Osteoblast (primary cell): ENCODE results near the gene IGFBP2. TPM values are rescaled to one million over a fixed set of nuclear protein-coding genes. Genes with fewer than 3 reads are reported as not detected.

Experiments
- DNase-seq: peaks from one replicate; pipeline ENCODE4 v3.0.0; 2011; ENCODE audit warnings: low spot score, mixed read lengths; ENCODE audit not compliant: insufficient read length; ENCODE audit errors: missing footprints
- H2AFZ ChIP-seq: 2 replicates; pipeline ENCODE4 v1.6.0; 2011; ENCODE audit warnings: mild to moderate bottlenecking, low read length
- H3K27ac ChIP-seq: 2 replicates; pipeline ENCODE4 v1.5.1; 2011; ENCODE audit warnings: mild to moderate bottlenecking, low read depth, low read length, moderate library complexity
- H3K27me3 ChIP-seq: 2 replicates; pipeline ENCODE4 v1.6.0; 2012; ENCODE audit warnings: mild to moderate bottlenecking, control low read depth, inconsistent platforms, low read length, moderate library complexity; ENCODE audit not compliant: insufficient read depth
- H3K36me3 ChIP-seq: 2 replicates; pipeline ENCODE4 v1.5.1; 2011; ENCODE audit warnings: mild to moderate bottlenecking, low read length, control low read depth, moderate library complexity; ENCODE audit not compliant: insufficient read depth
- H3K4me1 ChIP-seq: 2 replicates; pipeline ENCODE4 v1.5.1; 2011; ENCODE audit warnings: mild to moderate bottlenecking, low read length, control low read depth, moderate library complexity; ENCODE audit not compliant: insufficient read depth
- H3K4me2 ChIP-seq: 2 replicates; pipeline ENCODE4 v1.6.0; 2011; ENCODE audit warnings: mild to moderate bottlenecking, low read length; ENCODE audit not compliant: insufficient read depth
- H3K4me3 ChIP-seq: fragments of 200-600 bp; sonication (generic); 3 replicates; pipeline ENCODE4 v1.5.1; 2012; ENCODE audit warnings: mild to moderate bottlenecking, low read length, inconsistent platforms; ENCODE audit not compliant: insufficient read depth
- H3K79me2 ChIP-seq: 2 replicates; pipeline ENCODE4 v1.6.0; 2012; ENCODE audit warnings: mild to moderate bottlenecking, low read length, control low read depth, inconsistent platforms; ENCODE audit not compliant: insufficient read depth
- H3K9me3 ChIP-seq: 2 replicates; pipeline ENCODE4 v1.5.1; 2011; ENCODE audit warnings: low read depth, low read length, control low read depth
- H4K20me1 ChIP-seq: 2 replicates; pipeline ENCODE4 v1.6.0; 2012; ENCODE audit warnings: mild to moderate bottlenecking, low read length, control low read depth; ENCODE audit not compliant: insufficient read depth
- total RNA-seq: library from RNA; depleted of rRNA; stranded (reverse); fragments of >200 nt; gene quantifications from 2 replicates; pipeline ENCODE4 v1.2.3, GENCODE V29; 2012
- TF ChIP-seq, protein P1 (sequence below): IDR thresholded peaks from 2 replicates; pipeline ENCODE4 v1.5.1; 2011; ENCODE audit warnings: mild to moderate bottlenecking, low read depth, low read length, moderate library complexity; ENCODE audit errors: extremely low read depth

The IGFBP2 gene
- total RNA-seq, 1 donor: 11.2 TPM

DNA sequence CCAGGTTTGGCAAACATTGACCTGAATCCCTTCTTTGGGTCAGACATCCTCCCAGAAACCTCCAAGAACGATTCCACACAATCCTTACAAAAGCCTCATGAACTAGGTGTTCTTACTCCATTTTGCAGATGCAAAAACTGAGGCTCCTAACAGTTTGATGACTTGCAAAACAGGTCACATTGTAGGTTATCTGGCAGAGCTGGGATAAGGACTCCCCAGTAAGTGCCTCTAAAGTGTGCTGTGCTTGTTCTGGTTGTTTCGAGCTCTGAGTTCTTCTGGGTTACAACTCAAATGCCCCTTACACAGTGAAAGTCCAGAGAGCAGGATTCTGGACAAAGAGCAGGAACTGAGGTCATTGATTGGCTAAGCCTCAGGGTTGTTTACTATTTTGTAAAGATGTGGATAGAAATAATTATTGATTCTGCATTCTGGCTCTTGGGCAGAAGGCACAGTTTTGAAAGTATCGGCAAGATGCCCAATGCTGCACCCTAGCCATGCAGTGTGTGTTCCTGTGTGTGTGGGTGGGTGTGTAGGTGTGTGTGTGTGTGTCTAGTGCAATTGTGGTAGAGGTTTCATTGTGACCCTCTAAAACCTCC lies 17.0 kb upstream of the IGFBP2 start:
- Histone ChIP-seq H4K20me1 (no peaks in the 10 kb centered on the region), H3K79me2 (no peaks in the 10 kb centered on the region), H3K27ac (no peak overlapping the region), H3K4me3 (no peak overlapping the region), H2AFZ (no peak overlapping the region), H3K27me3 (no peaks in the 10 kb centered on the region), H3K9me3 (no peaks in the 10 kb centered on the region), H3K4me1 (peaks cover 9% of the 10 kb centered on the region), H3K36me3 (no peaks in the 10 kb centered on the region), H3K4me2 (no peak overlapping the region)
- DNase-seq: no peak
- TF ChIP-seq, protein P1, sequence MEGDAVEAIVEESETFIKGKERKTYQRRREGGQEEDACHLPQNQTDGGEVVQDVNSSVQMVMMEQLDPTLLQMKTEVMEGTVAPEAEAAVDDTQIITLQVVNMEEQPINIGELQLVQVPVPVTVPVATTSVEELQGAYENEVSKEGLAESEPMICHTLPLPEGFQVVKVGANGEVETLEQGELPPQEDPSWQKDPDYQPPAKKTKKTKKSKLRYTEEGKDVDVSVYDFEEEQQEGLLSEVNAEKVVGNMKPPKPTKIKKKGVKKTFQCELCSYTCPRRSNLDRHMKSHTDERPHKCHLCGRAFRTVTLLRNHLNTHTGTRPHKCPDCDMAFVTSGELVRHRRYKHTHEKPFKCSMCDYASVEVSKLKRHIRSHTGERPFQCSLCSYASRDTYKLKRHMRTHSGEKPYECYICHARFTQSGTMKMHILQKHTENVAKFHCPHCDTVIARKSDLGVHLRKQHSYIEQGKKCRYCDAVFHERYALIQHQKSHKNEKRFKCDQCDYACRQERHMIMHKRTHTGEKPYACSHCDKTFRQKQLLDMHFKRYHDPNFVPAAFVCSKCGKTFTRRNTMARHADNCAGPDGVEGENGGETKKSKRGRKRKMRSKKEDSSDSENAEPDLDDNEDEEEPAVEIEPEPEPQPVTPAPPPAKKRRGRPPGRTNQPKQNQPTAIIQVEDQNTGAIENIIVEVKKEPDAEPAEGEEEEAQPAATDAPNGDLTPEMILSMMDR: no peak

DNA sequence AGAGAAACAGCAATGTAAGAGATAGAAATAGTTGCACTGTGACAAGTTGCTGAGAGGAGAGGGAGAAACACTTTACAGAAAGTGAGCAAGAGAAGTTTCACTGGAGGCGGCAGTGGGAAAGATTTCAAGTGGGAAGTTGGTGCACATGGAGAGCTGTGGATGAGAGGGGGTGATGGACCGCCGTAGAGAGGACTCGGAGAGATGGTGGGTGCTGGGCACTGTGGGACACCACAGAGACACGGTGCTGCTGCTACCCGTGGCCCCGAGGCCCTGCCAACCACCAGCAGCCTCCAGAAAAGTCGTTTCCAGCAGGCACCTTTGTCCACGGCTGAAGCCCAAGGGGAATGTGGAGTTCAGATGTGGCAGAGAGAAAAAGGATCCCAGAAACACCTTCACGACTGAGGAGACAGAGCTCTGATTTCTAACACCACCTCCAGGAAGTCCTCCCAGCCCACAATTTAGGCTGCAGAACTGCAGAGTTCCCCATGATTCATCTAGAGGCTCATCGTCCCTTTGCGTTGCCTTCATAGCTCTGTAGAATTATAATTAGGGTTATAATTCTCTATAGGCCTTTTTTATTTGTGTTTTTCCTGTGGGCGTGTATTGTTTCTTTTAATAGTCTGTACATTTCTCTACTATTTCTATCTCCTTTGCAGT lies 15.9 kb upstream of the IGFBP2 start:
- no peak for DNase-seq
- Histone ChIP-seq H3K27ac (no peak overlapping the region), H3K79me2 (no peaks in the 10 kb centered on the region), H4K20me1 (no peaks in the 10 kb centered on the region), H3K36me3 (no peaks in the 10 kb centered on the region), H3K9me3 (no peaks in the 10 kb centered on the region), H3K4me1 (peaks cover 9% of the 10 kb centered on the region), H3K4me2 (no peak overlapping the region), H3K4me3 (no peak overlapping the region), H3K27me3 (no peaks in the 10 kb centered on the region), H2AFZ (no peak overlapping the region)
- TF ChIP-seq, protein P1: no peak

DNA sequence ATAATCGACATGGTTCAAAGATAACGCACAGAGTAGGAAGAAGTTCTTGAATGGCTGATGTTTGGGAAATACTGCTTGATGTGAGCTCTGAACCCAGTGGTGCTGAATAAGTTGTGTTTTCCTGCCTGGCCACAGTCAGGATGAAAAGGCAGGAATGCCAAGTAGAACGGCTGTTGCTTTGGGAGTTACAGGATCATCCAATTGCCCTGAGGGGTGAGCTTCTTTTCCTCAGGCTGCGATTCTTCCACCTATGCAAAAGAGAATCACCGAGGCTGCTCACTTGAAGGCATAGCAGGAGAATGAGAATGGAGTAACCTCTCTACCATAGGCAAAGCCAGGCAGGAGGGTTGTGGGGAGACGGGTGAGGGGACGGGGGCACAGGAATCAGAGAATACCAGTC lies 14.4 kb upstream of the IGFBP2 start:
- Histone ChIP-seq H3K9me3 (no peaks in the 10 kb centered on the region), H3K27me3 (no peaks in the 10 kb centered on the region), H2AFZ (no peak overlapping the region), H3K27ac (no peak overlapping the region), H3K4me3 (no peak overlapping the region), H4K20me1 (no peaks in the 10 kb centered on the region), H3K4me1 (peaks cover 9% of the 10 kb centered on the region), H3K79me2 (no peaks in the 10 kb centered on the region), H3K36me3 (no peaks in the 10 kb centered on the region), H3K4me2 (no peak overlapping the region)
- DNase-seq: no peak
- TF ChIP-seq, protein P1: no peak
